Neural cell (in vitro differentiated cells): Measurements from ENCODE around the gene BTBD19.

Experiments
- CTCF ChIP-seq: fragments of 450-650 bp; IDR thresholded peaks from 2 replicates; pipeline ENCODE4 v1.5.1; 2014; ENCODE audit warnings: antibody characterized with exemption, mild to moderate bottlenecking, moderate library complexity; ENCODE audit not compliant: poor library complexity, severe bottlenecking
- EZH2 ChIP-seq: fragments of 200-600, 300-800 bp; shearing (Covaris generic), sonication (generic); IDR thresholded peaks from 2 replicates; pipeline ENCODE4 v1.6.1; 2014; ENCODE audit warnings: antibody characterized with exemption, low read length, borderline replicate concordance, mild to moderate bottlenecking; ENCODE audit not compliant: insufficient read depth, poor library complexity, severe bottlenecking
- POLR2AphosphoS5 ChIP-seq: IDR thresholded peaks from 2 replicates; pipeline ENCODE4 v1.6.1; 2012
- RAD21 ChIP-seq: fragments of 450-650 bp; conservative IDR thresholded peaks from 2 replicates; pipeline ENCODE4 v1.6.1; 2014; ENCODE audit warnings: antibody characterized with exemption, mild to moderate bottlenecking, moderate library complexity
- REST ChIP-seq: IDR thresholded peaks from 2 replicates; pipeline ENCODE4 v1.6.1; 2012; ENCODE audit warnings: borderline replicate concordance
- TAF1 ChIP-seq: IDR thresholded peaks from 2 replicates; pipeline ENCODE4 v1.6.1; 2012; ENCODE audit warnings: low read depth

- TF ChIP-seq CTCF (no peak), POLR2AphosphoS5 (no peak), REST (no peak), RAD21 (no peak), TAF1 (no peak), EZH2 (no peak)
These were observed 22.7 kb upstream of the BTBD19 start for GRCh38 chr1:44785501-44786137.
